Erythroblast (primary cell): ENCODE results near the gene ZNF688.
A peak's percentile ranks its signal among the peaks of the same experiment; 100 is the strongest.

ENCODE experiments used
- GATA1 ChIP-seq: IDR thresholded peaks from 2 replicates; pipeline ENCODE4 v1.6.1; 2011; ENCODE audit warnings: low read depth, mild to moderate bottlenecking, control low read depth, low read length, moderate library complexity
- POLR2A ChIP-seq: IDR thresholded peaks from 2 replicates; pipeline ENCODE4 v1.6.1; 2011; ENCODE audit warnings: mild to moderate bottlenecking, low read length

DNA sequence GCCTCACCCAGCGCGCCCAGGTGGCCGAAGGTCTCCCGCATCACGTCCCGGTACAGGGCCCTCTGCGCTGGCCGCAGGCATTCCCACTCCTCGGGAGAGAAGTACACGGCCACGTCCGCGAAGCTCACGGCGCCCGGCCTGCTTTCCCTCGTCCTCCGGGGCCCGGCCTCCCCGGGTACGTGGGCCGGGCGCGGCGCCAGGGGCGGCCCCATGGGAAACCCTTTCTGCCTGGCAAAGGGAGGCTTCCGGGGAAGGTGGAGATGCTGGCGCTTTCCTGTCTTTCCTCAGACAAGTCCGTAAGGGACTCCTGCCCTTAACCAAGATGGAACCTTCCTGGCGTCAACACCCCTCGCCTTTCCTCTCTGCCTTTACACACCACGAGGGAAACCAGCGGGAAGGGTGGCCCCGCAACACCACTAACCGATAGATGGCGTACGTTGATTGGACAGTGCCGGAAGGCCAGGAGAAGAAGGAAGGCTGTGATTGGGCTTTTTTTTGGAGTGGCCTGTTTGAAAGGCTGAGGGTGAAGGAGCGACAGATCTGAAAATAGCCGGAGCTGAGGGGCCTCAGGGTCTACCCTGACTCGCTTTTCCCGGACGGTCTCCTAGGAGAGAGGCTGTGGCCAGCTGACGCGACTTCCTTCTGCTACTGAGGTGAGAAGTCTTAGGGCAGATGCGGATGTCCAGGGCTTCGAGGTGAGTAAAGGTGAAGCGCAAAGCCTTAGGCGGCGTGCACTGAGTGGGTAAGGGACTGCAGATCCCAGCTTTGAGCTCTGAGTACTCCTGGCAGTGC, 14.1 kb upstream of the ZNF688 start, which contains the start of gene ZNF785:
- TF ChIP-seq POLR2A, result peak; percentile 76
- TF ChIP-seq GATA1, result no peak
